Upper lobe of right lung (tissue), 1 donor: Measurements from ENCODE around the gene NDRG3. TPM values are rescaled to one million over a fixed set of nuclear protein-coding genes. Genes with fewer than 3 reads are reported as not detected.
A peak's percentile ranks its signal among the peaks of the same experiment; 100 is the strongest.

Experiments
- ATAC-seq: fragments of 200-7000 bp; cut with Tn5 transposase; one replicate; pipeline ENCODE4 v1.9.1; 2020; ENCODE audit warnings: mild to moderate bottlenecking, moderate library complexity
- DNase-seq: peaks from one replicate; pipeline ENCODE4 v3.0.0-alpha.2; 2020
- H3K27ac ChIP-seq: fragments of 200-600 bp; one replicate; pipeline ENCODE4 v1.8.0; 2022
- H3K27me3 ChIP-seq: fragments of 200-600 bp; one replicate; pipeline ENCODE4 v1.8.0; 2022; ENCODE audit warnings: mild to moderate bottlenecking
- H3K36me3 ChIP-seq: fragments of 200-600 bp; one replicate; pipeline ENCODE4 v1.8.0; 2022
- H3K4me1 ChIP-seq: fragments of 200-600 bp; one replicate; pipeline ENCODE4 v1.8.0; 2022
- H3K4me3 ChIP-seq: fragments of 200-600 bp; one replicate; pipeline ENCODE4 v1.8.0; 2022; ENCODE audit warnings: mild to moderate bottlenecking
- H3K9me3 ChIP-seq: fragments of 200-600 bp; one replicate; pipeline ENCODE4 v1.8.0; 2022
- intact Hi-C: fragments of 100-400 bp; cut with DNase I; formaldehyde crosslinking; loops from one replicate; pipeline ENCODE4 v1.11.0; 2022
- total RNA-seq: library from RNA; stranded (reverse); fragmentation: NEBNext Ultra II Directional; extraction: Animal tissue kit (Norgen Biotek cat#: 25700); gene quantifications from one replicate; pipeline ENCODE4 v1.2.1, GENCODE V29; 2021
- TF ChIP-seq, protein P1 (sequence below): fragments of 200-600 bp; IDR thresholded peaks from one replicate; pipeline ENCODE4 v1.8.0; 2022; ENCODE audit warnings: antibody characterized with exemption
- donor health status: DM: no; HTN: yes; CAD: no; lungs with severe emphysema.

Gene NDRG3
- total RNA-seq, 1 donor from 2014 or later: 30.3 TPM

DNA sequence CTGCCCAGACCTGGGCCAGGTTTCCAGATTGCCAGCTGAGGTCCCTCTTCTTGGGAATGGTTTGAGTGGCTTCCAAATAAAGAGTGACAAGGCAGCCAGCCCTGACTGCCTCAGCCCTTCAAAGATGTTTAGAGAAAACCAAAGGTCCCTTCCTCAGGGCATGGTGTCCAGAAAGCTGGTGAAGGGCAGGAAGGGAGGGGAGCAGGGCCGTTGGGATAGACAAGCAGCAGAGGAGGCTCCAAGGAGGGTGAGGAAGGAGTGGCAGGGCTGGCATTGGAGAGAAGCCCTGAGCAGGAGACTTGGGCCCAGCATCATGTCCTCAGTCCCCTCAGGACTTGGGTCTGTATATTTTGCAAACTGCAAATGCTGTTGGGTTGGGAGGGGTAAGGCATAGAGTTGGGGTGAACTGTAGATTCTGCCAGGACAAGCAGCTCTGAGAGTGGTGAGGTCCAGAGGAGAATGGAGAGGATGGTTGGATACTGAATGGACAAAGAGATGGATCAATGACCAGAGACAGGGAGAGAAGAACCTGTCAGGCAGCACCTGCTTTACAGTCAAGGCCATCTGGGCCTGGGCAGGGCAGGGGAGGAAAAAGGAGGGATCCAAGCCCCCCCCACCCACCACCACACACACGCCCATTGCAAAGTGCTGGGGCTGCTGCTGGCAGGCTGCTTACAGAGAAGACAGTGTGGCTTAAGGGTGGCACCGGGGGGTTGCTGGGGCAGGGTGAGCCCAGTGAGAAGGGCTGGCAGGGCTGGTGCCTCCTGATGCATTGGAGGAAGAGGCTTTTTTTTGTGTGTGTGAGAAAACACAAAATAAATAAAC lies 33.2 kb upstream of the NDRG3 start:
- peaks cover 13% of the 10 kb centered on the region for H3K36me3 ChIP-seq
- H3K9me3 ChIP-seq: no peaks in the 10 kb centered on the region
- H3K27ac ChIP-seq: no peak overlapping the region
- DNase-seq (no peak), ATAC-seq (no peak)
- TF ChIP-seq, protein P1, sequence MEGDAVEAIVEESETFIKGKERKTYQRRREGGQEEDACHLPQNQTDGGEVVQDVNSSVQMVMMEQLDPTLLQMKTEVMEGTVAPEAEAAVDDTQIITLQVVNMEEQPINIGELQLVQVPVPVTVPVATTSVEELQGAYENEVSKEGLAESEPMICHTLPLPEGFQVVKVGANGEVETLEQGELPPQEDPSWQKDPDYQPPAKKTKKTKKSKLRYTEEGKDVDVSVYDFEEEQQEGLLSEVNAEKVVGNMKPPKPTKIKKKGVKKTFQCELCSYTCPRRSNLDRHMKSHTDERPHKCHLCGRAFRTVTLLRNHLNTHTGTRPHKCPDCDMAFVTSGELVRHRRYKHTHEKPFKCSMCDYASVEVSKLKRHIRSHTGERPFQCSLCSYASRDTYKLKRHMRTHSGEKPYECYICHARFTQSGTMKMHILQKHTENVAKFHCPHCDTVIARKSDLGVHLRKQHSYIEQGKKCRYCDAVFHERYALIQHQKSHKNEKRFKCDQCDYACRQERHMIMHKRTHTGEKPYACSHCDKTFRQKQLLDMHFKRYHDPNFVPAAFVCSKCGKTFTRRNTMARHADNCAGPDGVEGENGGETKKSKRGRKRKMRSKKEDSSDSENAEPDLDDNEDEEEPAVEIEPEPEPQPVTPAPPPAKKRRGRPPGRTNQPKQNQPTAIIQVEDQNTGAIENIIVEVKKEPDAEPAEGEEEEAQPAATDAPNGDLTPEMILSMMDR: no peak
- no peaks in the 10 kb centered on the region for H3K27me3 ChIP-seq
- no peak overlapping the region for H3K4me3 ChIP-seq
- intact Hi-C loops: no loop called here
- H3K4me1 ChIP-seq: no peaks in the 10 kb centered on the region

DNA sequence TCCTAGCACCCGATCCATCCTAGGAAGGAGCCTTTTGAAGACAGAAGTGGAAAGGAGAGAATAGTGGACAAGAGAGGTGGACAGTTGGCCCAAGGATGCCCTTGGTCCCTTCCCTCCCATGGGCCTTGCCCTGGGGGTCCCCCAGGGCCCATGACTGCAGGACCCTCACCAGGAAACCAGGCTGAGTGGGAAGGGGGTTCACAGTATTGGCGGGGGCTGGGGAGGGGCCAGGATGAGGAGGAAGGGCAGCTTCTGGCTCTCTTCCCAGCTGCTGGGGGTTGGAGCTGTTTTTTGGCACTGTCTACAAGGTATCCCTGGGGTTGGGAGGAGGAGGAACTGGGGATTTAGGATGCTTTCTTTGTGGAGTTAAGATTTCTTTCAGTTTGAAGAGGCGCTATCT lies 31.7 kb upstream of the NDRG3 start:
- H3K4me1 ChIP-seq: peaks cover 6% of the 10 kb centered on the region
- H3K4me3 ChIP-seq: no peak overlapping the region
- DNase-seq: no peak
- no peak for ATAC-seq
- no peaks in the 10 kb centered on the region for H3K9me3 ChIP-seq
- peaks cover 6% of the 10 kb centered on the region for H3K36me3 ChIP-seq
- H3K27ac ChIP-seq: no peak overlapping the region
- TF ChIP-seq, protein P1: no peak
- no peaks in the 10 kb centered on the region for H3K27me3 ChIP-seq
- intact Hi-C loops: no loop called here

DNA sequence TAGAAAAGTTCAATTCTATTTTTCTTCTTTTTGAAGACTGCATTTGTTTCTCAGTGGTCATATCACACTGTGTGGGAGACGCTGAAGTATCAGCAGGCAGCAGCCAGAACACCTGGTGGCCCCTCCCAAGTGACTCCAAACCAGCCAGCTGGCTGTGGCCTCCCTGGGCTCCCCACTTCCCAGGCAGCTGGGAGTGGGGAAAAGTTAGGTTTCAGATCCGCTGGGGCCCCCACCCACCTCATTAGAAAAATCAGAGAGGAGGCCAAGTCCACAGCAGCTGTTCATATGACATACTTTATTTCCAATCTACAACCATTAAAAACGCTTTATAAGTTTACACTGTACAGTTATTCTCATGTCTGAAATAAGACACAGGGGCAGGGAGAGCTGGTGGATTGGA lies 31.3 kb upstream of the NDRG3 start:
- TF ChIP-seq, protein P1: no peak
- Histone ChIP-seq H3K4me3 (no peak overlapping the region), H3K27ac (no peak overlapping the region), H3K36me3 (peaks cover 6% of the 10 kb centered on the region), H3K4me1 (peaks cover 9% of the 10 kb centered on the region), H3K27me3 (no peaks in the 10 kb centered on the region), H3K9me3 (no peaks in the 10 kb centered on the region)
- no peak for DNase-seq
- ATAC-seq: no peak
- intact Hi-C loops: no loop called here

DNA sequence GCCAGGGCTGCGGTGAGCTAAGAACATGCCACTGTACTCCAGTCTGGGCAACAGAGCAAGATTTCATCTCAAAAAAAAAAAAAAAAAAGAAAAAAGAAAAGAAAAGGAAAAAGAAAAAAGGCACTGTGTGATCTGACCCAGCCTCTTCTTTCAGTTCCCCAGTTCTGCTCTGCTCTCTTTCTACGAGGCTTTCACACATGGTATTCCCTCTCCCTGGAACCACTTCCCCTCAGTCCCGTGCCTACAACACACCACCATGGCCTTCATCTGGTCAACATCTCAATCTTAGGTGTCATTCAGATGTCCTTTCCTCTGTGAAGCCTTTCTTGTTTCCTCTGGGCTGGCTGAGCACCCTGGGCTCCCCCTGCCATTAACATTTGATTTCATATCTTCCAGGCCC lies 29.9 kb upstream of the NDRG3 start:
- Histone ChIP-seq H3K27ac (no peak overlapping the region), H3K27me3 (no peaks in the 10 kb centered on the region), H3K4me1 (peaks cover 9% of the 10 kb centered on the region), H3K4me3 (no peak overlapping the region), H3K36me3 (peaks cover 6% of the 10 kb centered on the region), H3K9me3 (no peaks in the 10 kb centered on the region)
- TF ChIP-seq, protein P1: no peak
- ATAC-seq: no peak
- DNase-seq: no peak
- intact Hi-C loops: no loop called here

DNA sequence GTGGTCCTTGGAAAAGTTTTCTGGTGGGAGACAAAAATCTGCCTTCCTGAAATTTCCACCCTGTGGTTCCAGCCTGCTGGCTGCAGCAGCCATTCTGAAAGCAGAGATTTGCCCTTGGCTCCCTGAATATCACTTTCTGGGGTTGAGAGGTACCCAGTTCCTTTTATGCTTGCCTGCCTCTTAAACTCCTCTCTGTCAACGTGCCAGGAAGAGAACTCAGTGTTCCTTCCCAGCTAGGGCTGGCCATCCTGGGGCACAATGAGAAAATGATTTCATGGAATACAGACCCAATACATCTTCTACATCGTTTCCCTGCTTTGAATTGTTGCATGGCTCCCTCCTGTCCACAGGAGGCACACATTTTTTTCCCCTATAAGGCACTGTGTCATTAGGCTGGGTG lies 29.3 kb upstream of the NDRG3 start:
- peaks cover 9% of the 10 kb centered on the region for H3K4me1 ChIP-seq
- no peak for ATAC-seq
- no peaks in the 10 kb centered on the region for H3K9me3 ChIP-seq
- peak overlapping the region; percentile 98 for H3K27ac ChIP-seq
- no peak for DNase-seq
- TF ChIP-seq, protein P1: no peak
- intact Hi-C loops: no loop called here
- H3K27me3 ChIP-seq: no peaks in the 10 kb centered on the region
- peaks cover 1% of the 10 kb centered on the region for H3K36me3 ChIP-seq
- H3K4me3 ChIP-seq: no peak overlapping the region
